GM23338 (cell line): ENCODE results near the gene ELOVL4. TPM values are rescaled to one million over a fixed set of nuclear protein-coding genes. Genes with fewer than 3 reads are reported as not detected.

Experiments used
- ATAC-seq: fragments of 200-7000 bp; cut with Tn5 transposase; 3 replicates; pipeline ENCODE4 v1.9.1; 2020
- DNase-seq: peaks from one replicate; pipeline ENCODE4 v3.0.0-alpha.2; 2015; ENCODE audit warnings: low spot score
- H2AFZ ChIP-seq: fragments of 200-600 bp; sonication (generic); 2 replicates; pipeline ENCODE4 v1.8.0; 2016; ENCODE audit warnings: antibody characterized with exemption, mild to moderate bottlenecking, moderate library complexity
- H3F3A ChIP-seq: fragments of 200-600 bp; sonication (generic); replicated peaks from 2 replicates; pipeline ENCODE4 v1.8.0; 2017; ENCODE audit warnings: antibody characterized with exemption, mixed run types, low read depth
- H3K27ac ChIP-seq: fragments of 200-600 bp; sonication (generic); 2 replicates; pipeline ENCODE4 v1.6.1; 2016; ENCODE audit warnings: low read depth
- H3K27me3 ChIP-seq: fragments of 200-600 bp; sonication (generic); 2 replicates; pipeline ENCODE4 v1.8.0; 2016; ENCODE audit warnings: mild to moderate bottlenecking, mixed run types, moderate library complexity; ENCODE audit not compliant: insufficient read depth
- H3K36me3 ChIP-seq: fragments of 200-600 bp; sonication (generic); 2 replicates; pipeline ENCODE4 v1.8.0; 2016; ENCODE audit warnings: mild to moderate bottlenecking; ENCODE audit not compliant: insufficient read depth
- H3K4me1 ChIP-seq: fragments of 200-600 bp; sonication (generic); 2 replicates; pipeline ENCODE4 v1.8.0; 2016; ENCODE audit warnings: mild to moderate bottlenecking, moderate library complexity; ENCODE audit not compliant: insufficient read depth
- H3K4me2 ChIP-seq: fragments of 200-600 bp; sonication (generic); 2 replicates; pipeline ENCODE4 v1.7.1; 2017; ENCODE audit warnings: mixed run types
- H3K4me3 ChIP-seq: fragments of 200-600 bp; sonication (generic); 2 replicates; pipeline ENCODE4 v1.6.1; 2016; ENCODE audit warnings: mixed run types
- H3K79me2 ChIP-seq: fragments of 200-600 bp; sonication (generic); replicated peaks from 2 replicates; pipeline ENCODE4 v1.8.0; 2017; ENCODE audit warnings: mild to moderate bottlenecking; ENCODE audit not compliant: insufficient read depth
- H3K9me2 ChIP-seq: fragments of 200-600 bp; sonication (generic); 2 replicates; pipeline ENCODE4 v1.8.0; 2017; ENCODE audit not compliant: insufficient read depth
- H4K20me1 ChIP-seq: fragments of 200-600 bp; sonication (generic); replicated peaks from 2 replicates; pipeline ENCODE4 v1.8.0; 2017; ENCODE audit warnings: mild to moderate bottlenecking; ENCODE audit not compliant: insufficient read depth
- H3K27ac Mint-ChIP-seq: 2 replicates; pipeline ENCODE4 v1.8.0; 2020; ENCODE audit warnings: inconsistent platforms, mild to moderate bottlenecking, moderate library complexity, mixed read lengths
- H3K27me3 Mint-ChIP-seq: 3 replicates; pipeline ENCODE4 v1.8.0; 2022; ENCODE audit warnings: low read depth, mild to moderate bottlenecking, moderate library complexity, mixed read lengths, inconsistent platforms; ENCODE audit not compliant: insufficient read depth, poor library complexity
- H3K36me3 Mint-ChIP-seq: 3 replicates; pipeline ENCODE4 v1.8.0; 2021; ENCODE audit warnings: low read depth, mild to moderate bottlenecking, inconsistent platforms, moderate library complexity, mixed read lengths
- H3K4me1 Mint-ChIP-seq: 3 replicates; pipeline ENCODE4 v1.8.0; 2020; ENCODE audit warnings: mild to moderate bottlenecking, inconsistent platforms, mixed read lengths
- H3K4me3 Mint-ChIP-seq: 3 replicates; pipeline ENCODE4 v1.8.0; 2021; ENCODE audit warnings: moderate library complexity, mild to moderate bottlenecking, inconsistent platforms, mixed read lengths
- H3K9me3 Mint-ChIP-seq: 3 replicates; pipeline ENCODE4 v1.8.0; 2020; ENCODE audit warnings: moderate library complexity, mild to moderate bottlenecking, inconsistent platforms, mixed read lengths
- CREB1 ChIP-seq: fragments of 250-450 bp; sonication (Bioruptor Pico); IDR thresholded peaks from 2 replicates; pipeline ENCODE4 v1.5.0; 2020; ENCODE audit warnings: low read depth, mild to moderate bottlenecking, moderate library complexity
- CTCF ChIP-seq, 2 experiments: fragments of 200-600 bp in 1 of 2; sonication (generic) in 1 of 2; conservative IDR thresholded peaks; 2 replicates each; pipeline versions ENCODE4 v1.5.1 to v1.6.1; 2016 to 2017; ENCODE audit warnings: antibody characterized with exemption in 2 of 2, low read depth in 2 of 2, mild to moderate bottlenecking in 2 of 2, moderate library complexity in 1 of 2
- POLR2AphosphoS5 ChIP-seq: IDR thresholded peaks from 2 replicates; pipeline ENCODE4 v1.6.1; 2016; ENCODE audit warnings: antibody characterized with exemption, low read depth
- REST ChIP-seq: IDR thresholded peaks from one replicate; pipeline ENCODE4 v1.6.1; 2018; ENCODE audit warnings: antibody characterized with exemption; ENCODE audit not compliant: unreplicated experiment
- ZNF462 ChIP-seq: fragments of 250-450 bp; sonication (Bioruptor Pico); IDR thresholded peaks from 2 replicates; pipeline ENCODE4 v1.5.0; 2020; ENCODE audit warnings: mild to moderate bottlenecking, moderate library complexity
- long read RNA-seq: library from polyadenylated mRNA; unstranded; transcript quantifications from one replicate; pipeline ENCODE4 v2.0.0, GENCODE V29; 2020; ENCODE audit not compliant: unreplicated experiment
- polyA plus RNA-seq: library from polyadenylated mRNA; unstranded; fragments of >200 nt; fragmentation: Nextera tagmentation; extraction: Ambion mirVana; gene quantifications from 2 replicates; pipeline ENCODE4 v1.2.1, GENCODE V29; 2016
- total RNA-seq: library from RNA; depleted of rRNA; stranded (reverse); fragments of >200 nt; shearing (Covaris generic); gene quantifications from 2 replicates; pipeline ENCODE4 v1.2.3, GENCODE V29; 2014; rRNA removed

Gene ELOVL4
- 13.3 and 18.7 TPM in 2 replicates for total RNA-seq
- 15.1 and 16.8 TPM in 2 replicates for polyA plus RNA-seq
- long read RNA-seq, transcript ELOVL4-201 (6 exons, 3,042 nt): major isoform, 14 of 14 reads
- long read RNA-seq, partial matches to known transcripts: 0 of 14 reads
- long read RNA-seq, other reads (novel, unspliced or antisense): 0 of 14 reads

- H3K36me3 ChIP-seq: no peaks in the 10 kb centered on the region
- no peaks in the 10 kb centered on the region for H3K9me2 ChIP-seq
- H3K4me1 ChIP-seq: peaks cover 31% of the 10 kb centered on the region
- no peaks in the 10 kb centered on the region for H3F3A ChIP-seq
- peak within 1 kb of the TSS; percentile 98 for H2AFZ ChIP-seq
- no peak within 1 kb of the TSS for H3K27ac ChIP-seq
- DNase-seq: peak; percentile 92
- Mint-ChIP-seq H3K36me3 (no peaks in the 10 kb centered on the region), H3K4me1 (peaks cover 32% of the 10 kb centered on the region), H3K27ac (no peak within 1 kb of the TSS), H3K4me3 (peak within 1 kb of the TSS; percentile 92), H3K27me3 (peaks cover 2% of the 10 kb centered on the region), H3K9me3 (no peaks in the 10 kb centered on the region)
- H3K27me3 ChIP-seq: no peaks in the 10 kb centered on the region
- H3K79me2 ChIP-seq: peaks cover 28% of the 10 kb centered on the region
- H4K20me1 ChIP-seq: no peaks in the 10 kb centered on the region
- H3K4me2 ChIP-seq: peak within 1 kb of the TSS; percentile 80
- peak within 1 kb of the TSS; percentile 73 for H3K4me3 ChIP-seq
- TF ChIP-seq REST (no peak), CREB1 (CRISPR knock-in tag) (peak; percentile 73), POLR2AphosphoS5 (peak; percentile 90)
- ATAC-seq: peak; percentile 88
Measured at GRCh38 chr6:79947191-79948186, at the start of gene ELOVL4. Gene ELOVL4, minus strand, starts transcription at chr6:79947553. Its CDS starts 274 bp downstream, at chr6:79947279.

- no peaks in the 10 kb centered on the region for H3K79me2 ChIP-seq
- H3K9me3 Mint-ChIP-seq: peaks cover 17% of the 10 kb centered on the region
- H3K36me3 ChIP-seq: no peaks in the 10 kb centered on the region
- peak; percentile 17 for DNase-seq
- peak overlapping the region; percentile 94 for H2AFZ ChIP-seq
- H4K20me1 ChIP-seq: no peaks in the 10 kb centered on the region
- H3K9me2 ChIP-seq: no peaks in the 10 kb centered on the region
- H3K27me3 ChIP-seq: no peaks in the 10 kb centered on the region
- peak overlapping the region; percentile 70; the same call in 1 of the 2 replicates for H3K27ac ChIP-seq
- H3K4me1 ChIP-seq: peaks cover 21% of the 10 kb centered on the region
- H3K4me2 ChIP-seq: peak overlapping the region; percentile 26
- H3K36me3 Mint-ChIP-seq: peaks cover 8% of the 10 kb centered on the region; the same call in 2 of the 3 replicates
- H3K4me3 ChIP-seq: peak overlapping the region; percentile 1; the same call in 1 of the 2 replicates
- H3K4me3 Mint-ChIP-seq: no peak overlapping the region
- peaks cover 5% of the 10 kb centered on the region for H3K27me3 Mint-ChIP-seq
- peaks cover 5% of the 10 kb centered on the region; the same call in 1 of the 2 replicates for H3F3A ChIP-seq
- H3K27ac Mint-ChIP-seq: 0 out of 2 replicates have a peak overlapping the region, but pooled peaks have one; percentile 24
- H3K4me1 Mint-ChIP-seq: peaks cover 22% of the 10 kb centered on the region
- peak; percentile 81 for ATAC-seq
- TF ChIP-seq CREB1 (CRISPR knock-in tag) (no peak), ZNF462 (no peak), CTCF (conservative IDR thresholded peaks at IDR 0.05; ENCODE audit: low read depth in 2 of 2) (no peak)
Measured at GRCh38 chr6:79993911-79994309, 46.6 kb upstream of the ELOVL4 start.
